Lung (tissue), 12 donors: ENCODE data around the gene MAPK8IP3. TPM values are rescaled to one million over a fixed set of nuclear protein-coding genes. Genes with fewer than 3 reads are reported as not detected.

Experiments used
- ATAC-seq: fragments of 200-7000 bp; cut with Tn5 transposase; one replicate; pipeline ENCODE4 v1.9.1; 2020; ENCODE audit warnings: moderate number of reproducible peaks; ENCODE audit not compliant: insufficient read depth, low FRiP score
- DNase-seq, 3 donors: peaks; one replicate each; pipeline ENCODE4 v3.0.0-alpha.2; 2013 to 2017
- H3K27ac ChIP-seq, 2 donors: one replicate each; pipeline ENCODE4 v1.5.1; 2013; ENCODE audit warnings: mild to moderate bottlenecking in 2 of 2, moderate library complexity in 2 of 2, control low read depth in 1 of 2, inconsistent platforms in 1 of 2, low read depth in 1 of 2, low read length in 1 of 2
- H3K27me3 ChIP-seq, 3 donors: one replicate each; pipeline ENCODE4 v1.5.1; 2013; ENCODE audit warnings: low read length in 2 of 3; ENCODE audit not compliant: control insufficient read depth in 3 of 3, insufficient read depth in 3 of 3
- H3K36me3 ChIP-seq, 4 donors: one replicate each; pipeline ENCODE4 v1.5.1; 2013; ENCODE audit warnings: low read length in 4 of 4, mild to moderate bottlenecking in 1 of 4, moderate library complexity in 1 of 4; ENCODE audit not compliant: control insufficient read depth in 4 of 4, insufficient read depth in 4 of 4
- H3K4me1 ChIP-seq, 5 donors: one replicate each; pipeline ENCODE4 v1.5.1; 2013; ENCODE audit warnings: low read length in 5 of 5, mild to moderate bottlenecking in 2 of 5, moderate library complexity in 1 of 5; ENCODE audit not compliant: control insufficient read depth in 5 of 5, insufficient read depth in 5 of 5
- H3K4me3 ChIP-seq: one replicate; pipeline ENCODE4 v1.5.1; 2013; ENCODE audit warnings: mild to moderate bottlenecking, control low read depth, moderate library complexity
- H3K9ac ChIP-seq, 2 donors: one replicate each; pipeline ENCODE4 v1.5.1; 2013; ENCODE audit warnings: low read length in 2 of 2, control low read depth in 1 of 2; ENCODE audit not compliant: insufficient read depth in 1 of 2
- H3K9me3 ChIP-seq, 4 donors: one replicate each; pipeline ENCODE4 v1.5.1; 2013; ENCODE audit warnings: low read length in 3 of 4, mild to moderate bottlenecking in 1 of 4, moderate library complexity in 1 of 4; ENCODE audit not compliant: control insufficient read depth in 4 of 4, insufficient read depth in 3 of 4
- CTCF ChIP-seq: IDR thresholded peaks from 2 replicates; pipeline ENCODE4 v1.5.1; 2012; ENCODE audit warnings: mild to moderate bottlenecking; ENCODE audit errors: control extremely low read depth, extremely low read depth
- WGBS, 2 donors: extraction: QIAGEN DNeasy Blood & Tissue Kit; methylation state at CpG; one replicate each; pipeline ENCODE4 v1.1.7; 2013; 5-methylcytosine and 5-hydroxymethylcytosine counted together
- polyA plus RNA-seq, 2 donors: library from polyadenylated mRNA; stranded (reverse); fragments of 200-250 nt; gene quantifications; one replicate each; pipeline ENCODE4 v1.2.1, GENCODE V29; 2013
- total RNA-seq, 2 donors: library from RNA; depleted of rRNA in 1 of 2; stranded (reverse); fragments of >200 nt in 1 of 2; gene quantifications; one replicate each; pipeline ENCODE4 v1.2.1, GENCODE V29; 2014 to 2021
- donor health status: control.
- donor health status: control.
- donor health status: Bipolar disorder and iron deficiency.
- donor health status: healthy.
- donor health status: DM: yes; HTN: yes; CAD: no.

The MAPK8IP3 gene
- total and polyA plus RNA-seq, 4 donors = 40.3 to 76.7 (median 63.6) TPM

GRCh38 chr16:1791943-1792812 is 86.2 kb downstream of the MAPK8IP3 start:
- 91 to 92% methylated on average over 58 to 59 of the region's 59 CpGs for WGBS, 2 donors
- Histone ChIP-seq H3K36me3 (peaks cover 0 to 48% (median 0%) of the 10 kb centered on the region in 4 donors), H3K9ac (no peak overlapping the region), H3K4me1 (peaks cover 0 to 12% (median 0%) of the 10 kb centered on the region in 5 donors), H3K27ac (no peak overlapping the region), H3K9me3 (peaks cover 0 to 3% (median 0%) of the 10 kb centered on the region in 4 donors), H3K4me3 (no peak overlapping the region), H3K27me3 (no peaks in the 10 kb centered on the region)
- DNase-seq (no peak), ATAC-seq (no peak)
- TF ChIP-seq CTCF = no peak

DNA sequence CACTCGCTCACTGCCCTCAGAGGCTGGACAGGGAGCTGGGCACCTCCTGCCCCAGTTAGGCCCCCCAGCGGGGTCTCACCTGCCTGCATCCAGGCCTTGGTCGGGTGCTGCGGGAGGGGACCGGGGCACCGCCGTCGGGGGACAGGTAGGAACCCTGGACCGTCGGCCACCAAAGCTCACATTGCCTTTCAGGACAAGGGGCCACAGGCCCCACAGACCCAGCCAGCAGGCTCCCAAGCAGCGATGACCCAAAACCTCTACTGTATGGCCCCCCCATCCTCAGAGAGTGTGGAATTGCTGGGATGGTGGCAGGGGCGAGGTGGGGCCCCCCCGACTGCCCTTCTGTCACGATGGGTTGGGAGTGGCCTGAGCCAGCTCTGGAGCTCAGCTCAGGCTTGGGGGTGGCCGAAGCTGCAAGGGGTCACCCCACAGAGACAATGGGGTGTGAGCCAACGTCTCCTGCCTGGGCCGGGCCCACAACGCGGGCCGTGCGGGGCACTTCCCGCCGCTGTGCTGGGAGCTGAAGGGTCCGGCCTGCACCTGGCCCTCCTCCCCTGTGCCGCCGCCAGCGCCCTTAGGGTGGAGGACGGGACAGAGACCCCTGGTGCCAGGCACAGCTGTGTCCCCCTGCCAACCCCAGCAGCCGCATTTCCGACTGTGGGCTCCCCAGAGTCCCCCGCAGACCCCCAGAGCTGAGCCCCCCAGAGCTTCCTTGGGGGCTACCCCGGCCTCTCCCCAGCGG is 87.0 kb downstream of the MAPK8IP3 start:
- no peak overlapping the region for H3K9ac ChIP-seq
- DNase-seq (no peak), ATAC-seq (no peak)
- peak overlapping the region in 1 of 2 donors; percentile 44 for H3K27ac ChIP-seq
- peaks cover 0 to 12% (median 0%) of the 10 kb centered on the region in 5 donors for H3K4me1 ChIP-seq
- peaks cover 0 to 4% (median 0%) of the 10 kb centered on the region in 4 donors for H3K9me3 ChIP-seq
- H3K4me3 ChIP-seq = no peak overlapping the region
- peaks cover 0 to 40% (median 0%) of the 10 kb centered on the region in 4 donors for H3K36me3 ChIP-seq
- WGBS, 2 donors = 82 to 85% methylated on average over 31 to 33 of the region's 33 CpGs
- TF ChIP-seq CTCF = no peak
- H3K27me3 ChIP-seq = no peaks in the 10 kb centered on the region

DNA sequence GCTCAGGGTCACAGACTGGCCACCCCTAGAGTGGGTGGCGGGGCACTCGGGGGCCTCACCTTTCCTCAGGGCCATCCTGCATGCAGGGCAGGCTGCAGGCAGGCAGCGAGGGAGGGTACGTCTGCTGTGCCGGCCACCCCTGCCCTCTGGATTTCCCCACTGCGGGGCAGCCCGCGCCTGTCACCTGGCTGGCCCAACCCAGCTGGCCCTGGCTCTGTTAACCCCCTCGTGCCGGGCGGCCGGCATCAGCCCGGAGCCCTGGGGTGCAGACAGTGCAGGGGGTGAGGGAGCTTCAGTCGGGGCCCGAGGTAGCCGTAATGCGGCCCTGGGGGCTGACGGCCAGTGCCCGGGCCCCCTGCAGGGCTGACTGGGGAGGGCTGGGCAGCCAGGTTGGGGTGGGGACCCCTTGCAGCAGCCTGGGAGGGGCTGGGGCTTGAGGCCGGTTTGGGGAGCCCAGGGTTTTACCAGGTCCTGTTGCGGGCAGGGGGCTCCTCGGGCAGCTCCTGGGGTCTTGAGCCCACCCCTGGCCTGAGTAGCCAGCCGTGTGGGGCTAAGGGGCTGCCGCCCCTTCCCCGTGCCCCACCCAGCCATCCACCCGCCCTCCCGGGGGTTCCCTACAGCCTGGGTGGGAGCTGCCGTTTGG is 87.7 kb downstream of the MAPK8IP3 start, which contains the start of gene IGFALS:
Gene IGFALS, minus strand, starts transcription at position 128 of the 643 bp plus-strand sequence. Its CDS starts 53 bp downstream, at position 75.
- DNase-seq (no peak), ATAC-seq (no peak)
- Histone ChIP-seq H3K9ac (no peak within 1 kb of the TSS), H3K4me1 (peaks cover 0 to 12% (median 0%) of the 10 kb centered on the region in 5 donors), H3K36me3 (peaks cover 0 to 33% (median 0%) of the 10 kb centered on the region in 4 donors), H3K27me3 (no peaks in the 10 kb centered on the region), H3K4me3 (no peak within 1 kb of the TSS), H3K9me3 (peaks cover 0 to 8% (median 1%) of the 10 kb centered on the region in 4 donors), H3K27ac (peak within 1 kb of the TSS in 1 of 2 donors; percentile 44)
- TF ChIP-seq CTCF = no peak
- WGBS, 2 donors = 50 to 76% methylated on average over 25 to 28 of the region's 28 CpGs
